ENCODE data around the gene DUSP10. TPM values are rescaled to one million over a fixed set of nuclear protein-coding genes. Genes with fewer than 3 reads are reported as not detected.

Gene DUSP10
- total RNA-seq, 2 experiments from 2014 or later: 2.6 to 4.4 TPM

- CTCF ChIA-PET (ENCODE audit: unreplicated experiment): no interaction called here
- TF ChIP-seq EZH2phosphoT487 (IDR thresholded peaks at IDR 0.05; ENCODE audit: borderline replicate concordance, low read depth, low read length): no peak
- TF ChIP-seq CTCF (conservative IDR thresholded peaks at IDR 0.05; ENCODE audit: low read length): no peak
- Histone ChIP-seq H3K27ac (ENCODE audit: low read depth, low read length, poor library complexity, severe bottlenecking) (no peak overlapping the region), H3K9me3 (ENCODE audit: low read length) (no peaks in the 10 kb centered on the region), H3K4me1 (ENCODE audit: insufficient read depth, low read length, poor library complexity, severe bottlenecking) (no peaks in the 10 kb centered on the region), H3K4me2 (ENCODE audit: low read length) (no peak overlapping the region), H2AFZ (ENCODE audit: low read length) (no peak overlapping the region), H3K9me2 (ENCODE audit: insufficient read depth, low read length) (no peaks in the 10 kb centered on the region), H3K79me2 (ENCODE audit: insufficient read depth, low read depth, low read length) (no peaks in the 10 kb centered on the region), H4K20me1 (ENCODE audit: insufficient read depth, low read length) (no peaks in the 10 kb centered on the region), H3K36me3 (ENCODE audit: insufficient read depth, low read length) (no peaks in the 10 kb centered on the region), H3K4me3 (ENCODE audit: low read depth, low read length, poor library complexity, severe bottlenecking) (no peak overlapping the region)
- intact Hi-C loops (cut with micrococcal nuclease; ENCODE audit: unreplicated experiment): no loop called here
- no TSS peak for BruUV-seq (replicated peaks)
- POLR2A ChIA-PET: interaction anchor here (0.6 to 0.9 kb wide), 5 partner anchors 10 to 24 kb away, joined by 3 to 5 read pairs (median 3); no protein-coding TSS in a partner anchor
- DNase-seq (ENCODE audit: low spot score): no peak
These were observed 40.2 kb downstream of the DUSP10 start for GRCh38 chr1:221701570-221702186.

- TF ChIP-seq EZH2phosphoT487 (IDR thresholded peaks at IDR 0.05; ENCODE audit: borderline replicate concordance, low read depth, low read length) (no peak), CTCF (conservative IDR thresholded peaks at IDR 0.05; ENCODE audit: low read length) (no peak)
- Histone ChIP-seq H3K9me3 (ENCODE audit: low read length) (no peaks in the 10 kb centered on the region), H3K4me1 (ENCODE audit: insufficient read depth, low read length, poor library complexity, severe bottlenecking) (no peaks in the 10 kb centered on the region), H3K9me2 (ENCODE audit: insufficient read depth, low read length) (no peaks in the 10 kb centered on the region), H2AFZ (ENCODE audit: low read length) (no peak overlapping the region), H3K4me3 (ENCODE audit: low read depth, low read length, poor library complexity, severe bottlenecking) (no peak overlapping the region), H3K27ac (ENCODE audit: low read depth, low read length, poor library complexity, severe bottlenecking) (no peak overlapping the region), H3K79me2 (ENCODE audit: insufficient read depth, low read depth, low read length) (no peaks in the 10 kb centered on the region), H3K36me3 (ENCODE audit: insufficient read depth, low read length) (no peaks in the 10 kb centered on the region), H4K20me1 (ENCODE audit: insufficient read depth, low read length) (no peaks in the 10 kb centered on the region), H3K4me2 (ENCODE audit: low read length) (no peak overlapping the region)
- BruUV-seq (replicated peaks): no TSS peak
- intact Hi-C loops (cut with micrococcal nuclease; ENCODE audit: unreplicated experiment): no loop called here
- CTCF ChIA-PET (ENCODE audit: unreplicated experiment): no interaction called here
- DNase-seq (ENCODE audit: low spot score): no peak
- POLR2A ChIA-PET: interaction anchor here (0.7 to 0.9 kb wide), 3 partner anchors 11 to 21 kb away, joined by 3 to 5 read pairs (median 3); no protein-coding TSS in a partner anchor
These were observed 40.9 kb downstream of the DUSP10 start for GRCh38 chr1:221700948-221701347.

- no peak overlapping the region for H3K4me2 ChIP-seq (ENCODE audit: low read length)
- ChIA-PET CTCF (ENCODE audit: unreplicated experiment) (no interaction called here), POLR2A (interaction anchor here (0.9 to 1.3 kb wide), 2 partner anchors 12 to 14 kb away, joined by 3 read pairs; no protein-coding TSS in a partner anchor)
- H2AFZ ChIP-seq (ENCODE audit: low read length): no peak overlapping the region
- no peaks in the 10 kb centered on the region for H4K20me1 ChIP-seq (ENCODE audit: insufficient read depth, low read length)
- BruUV-seq (replicated peaks): no TSS peak
- H3K36me3 ChIP-seq (ENCODE audit: insufficient read depth, low read length): no peaks in the 10 kb centered on the region
- TF ChIP-seq CTCF (conservative IDR thresholded peaks at IDR 0.05; ENCODE audit: low read length) (no peak), EZH2phosphoT487 (IDR thresholded peaks at IDR 0.05; ENCODE audit: borderline replicate concordance, low read depth, low read length) (no peak)
- H3K4me3 ChIP-seq (ENCODE audit: low read depth, low read length, poor library complexity, severe bottlenecking): no peak overlapping the region
- no peak overlapping the region for H3K27ac ChIP-seq (ENCODE audit: low read depth, low read length, poor library complexity, severe bottlenecking)
- intact Hi-C loops (cut with micrococcal nuclease; ENCODE audit: unreplicated experiment): no loop called here
- DNase-seq (ENCODE audit: low spot score): no peak
- H3K9me2 ChIP-seq (ENCODE audit: insufficient read depth, low read length): no peaks in the 10 kb centered on the region
- H3K9me3 ChIP-seq (ENCODE audit: low read length): no peaks in the 10 kb centered on the region
- no peaks in the 10 kb centered on the region for H3K79me2 ChIP-seq (ENCODE audit: insufficient read depth, low read depth, low read length)
- H3K4me1 ChIP-seq (ENCODE audit: insufficient read depth, low read length, poor library complexity, severe bottlenecking): no peaks in the 10 kb centered on the region
These were observed 41.4 kb downstream of the DUSP10 start for GRCh38 chr1:221700536-221700935.

Measured in OCI-LY7 (cell line).